HepG2 (cell line): Measurements from ENCODE around the gene MYO9A. TPM values are rescaled to one million over a fixed set of nuclear protein-coding genes. Genes with fewer than 3 reads are reported as not detected.

Experiments used
- ATAC-seq: fragments of 200-7000 bp; cut with Tn5 transposase; 3 replicates; pipeline ENCODE4 v1.9.1; 2020; ENCODE audit warnings: mild to moderate bottlenecking, moderate library complexity
- BruUV-seq: library from RNA; stranded (reverse); fragments of 400-500 nt; replicated peaks from 2 replicates; lab custom pipeline; 2021; lab: Mats Ljungman, UMichigan
- CTCF ChIA-PET: fragments of 300-600 bp; formaldehyde crosslinking; extraction: SDS; loops from one replicate; lab custom pipeline; 2021; ENCODE audit warnings: low total read pairs, inconsistent platforms, low intra/inter-chr PET ratio; lab: Yijun Ruan, JAX
- POLR2A ChIA-PET: fragments of 350-600 bp; sonication (Branson Sonifier 250); formaldehyde crosslinking; loops from one replicate; lab custom pipeline; 2020; ENCODE audit warnings: antibody characterized with exemption, inconsistent platforms; lab: Yijun Ruan, JAX
- DNase-seq: peaks from one replicate; pipeline ENCODE4 v3.0.0-alpha.2; 2015; ENCODE audit warnings: low spot score
- FAIRE-seq: peaks from 3 replicates; lab custom pipeline; 2011; peaks lifted over from hg19 to GRCh38; lab: Jason Lieb, UNC
- H2AFZ ChIP-seq: one replicate; pipeline ENCODE4 v1.6.1; 2011; ENCODE audit warnings: low read length, inconsistent platforms
- H3K27ac ChIP-seq: fragments of 300-600 bp; 3 replicates; pipeline ENCODE4 v1.8.0; 2011; ENCODE audit warnings: mixed run types, mild to moderate bottlenecking, mixed read lengths, low read length, inconsistent platforms; ENCODE audit not compliant: insufficient read depth; ENCODE audit errors: extremely low read length
- H3K27me3 ChIP-seq, 2 experiments: fragments of 200-600 bp in 1 of 2; 2 replicates in 1 of 2; 3 replicates in 1 of 2; pipeline versions ENCODE4 v1.6.0 to v1.8.0; 2011; ENCODE audit warnings: low read length in 2 of 2, mild to moderate bottlenecking in 2 of 2, moderate library complexity in 2 of 2, inconsistent platforms in 1 of 2; ENCODE audit not compliant: insufficient read depth in 2 of 2, control insufficient read depth in 1 of 2
- H3K36me3 ChIP-seq, 2 experiments: fragments of 200-600 bp in 1 of 2; replicated peaks in 1 of 2; 2 replicates in 1 of 2; 3 replicates in 1 of 2; pipeline versions ENCODE4 v1.5.1 to v1.8.0; 2011; ENCODE audit warnings: low read length in 2 of 2, inconsistent platforms in 1 of 2; ENCODE audit not compliant: insufficient read depth in 2 of 2, control insufficient read depth in 1 of 2
- H3K4me1 ChIP-seq: 2 replicates; pipeline ENCODE4 v1.5.1; 2012; ENCODE audit warnings: low read length, inconsistent platforms; ENCODE audit not compliant: insufficient read depth
- H3K4me2 ChIP-seq: 2 replicates; pipeline ENCODE4 v1.6.0; 2011; ENCODE audit warnings: low read depth, low read length, inconsistent platforms
- H3K4me3 ChIP-seq, 3 experiments: fragments of 200-600 bp in 1 of 3; sonication (generic), shearing (Covaris generic) in 1 of 3; replicated peaks in 1 of 3; 2 replicates each; pipeline ENCODE4 v1.5.1; 2011 to 2016; ENCODE audit warnings: low read length in 3 of 3, inconsistent platforms in 2 of 3, low read depth in 2 of 3, mild to moderate bottlenecking in 2 of 3, control low read depth in 1 of 3, mixed read lengths in 1 of 3; ENCODE audit not compliant: insufficient read depth in 1 of 3
- H3K79me2 ChIP-seq: one replicate; pipeline ENCODE4 v1.6.1; 2011; ENCODE audit warnings: low read length, inconsistent platforms; ENCODE audit not compliant: insufficient read depth
- H3K9ac ChIP-seq: 2 replicates; pipeline ENCODE4 v1.6.0; 2011; ENCODE audit warnings: mild to moderate bottlenecking, low read depth, low read length, inconsistent platforms; ENCODE audit not compliant: insufficient read depth
- H3K9me3 ChIP-seq: 2 replicates; pipeline ENCODE4 v1.5.1; 2012; ENCODE audit warnings: mild to moderate bottlenecking, low read length
- H4K20me1 ChIP-seq: 2 replicates; pipeline ENCODE4 v1.6.0; 2011; ENCODE audit warnings: inconsistent platforms, mild to moderate bottlenecking, low read length, moderate library complexity; ENCODE audit not compliant: insufficient read depth
- AGO2 ChIP-seq: fragments of 200-400 bp; formaldehyde crosslinking; optimal IDR thresholded peaks from 2 replicates; pipeline ENCODE3; 2017; ENCODE audit warnings: mild to moderate bottlenecking, low read depth, low read length, moderate library complexity
- BORCS8-MEF2B ChIP-seq: sonication (generic); formaldehyde crosslinking; IDR thresholded peaks from 2 replicates; pipeline ENCODE4 v1.8.0; 2022; ENCODE audit warnings: mild to moderate bottlenecking, missing genetic modification reagents
- KDM6A ChIP-seq: IDR thresholded peaks from 2 replicates; pipeline ENCODE4 v1.6.1; 2016; ENCODE audit warnings: low read depth
- RAD21 ChIP-seq: fragments of 450-650 bp; formaldehyde crosslinking; IDR thresholded peaks from 2 replicates; pipeline ENCODE4 v1.5.0; 2020; ENCODE audit warnings: mild to moderate bottlenecking
- ZNF232 ChIP-seq: sonication (generic); formaldehyde crosslinking; IDR thresholded peaks from 2 replicates; pipeline ENCODE4 v1.4.0; 2020; ENCODE audit warnings: missing genetic modification reagents, borderline replicate concordance
- ZNF605 ChIP-seq: sonication (generic); formaldehyde crosslinking; IDR thresholded peaks from 2 replicates; pipeline ENCODE4 v1.8.0; 2022; ENCODE audit warnings: mild to moderate bottlenecking, missing genetic modification reagents
- ZNF713 ChIP-seq: sonication (generic); formaldehyde crosslinking; IDR thresholded peaks from 2 replicates; pipeline ENCODE4 v1.4.0; 2020; ENCODE audit warnings: mild to moderate bottlenecking, missing genetic modification reagents
- ZNF720 ChIP-seq: sonication (generic); formaldehyde crosslinking; IDR thresholded peaks from 2 replicates; pipeline ENCODE4 v1.4.0; 2020; ENCODE audit warnings: missing genetic modification reagents
- WGBS: methylation state at CpG from one replicate; pipeline ENCODE4 v1.1.6; 2017; ENCODE audit warnings: low lambda C conversion rate; 5-methylcytosine and 5-hydroxymethylcytosine counted together
- in situ Hi-C: cut with HindIII; loops from 2 replicates; pipeline ENCODE4 v1.10.0; 2017; ENCODE audit warnings: low pct_unique_long_range_greater_than_20kb; ENCODE audit not compliant: extremely low pct_ligation_motif_present
- intact Hi-C: fragments of 100-400 bp; cut with micrococcal nuclease; formaldehyde crosslinking; loops from one replicate; pipeline ENCODE4 v1.10.0; 2022; ENCODE audit not compliant: unreplicated experiment
- polyA plus RNA-seq, 8 experiments: library from polyadenylated mRNA; depleted of rRNA in 3 of 8; stranded (reverse) in 7 of 8; unstranded in 1 of 8; fragments of >200 nt; fragmentation: Illumina TruSeq in 4 of 8; extraction: Trizol in 4 of 8; gene quantifications; 2 replicates each; pipeline versions ENCODE4 v1.2.1 to v1.2.3, GENCODE V29; 2011 to 2016; ENCODE audit warnings: low read depth in 4 of 8, missing spikeins in 1 of 8, mixed read lengths in 1 of 8; ENCODE audit not compliant: insufficient read depth in 1 of 8
- total RNA-seq, 5 experiments: library from RNA; depleted of rRNA; stranded (reverse); fragments of >200 nt; fragmentation: Illumina TruSeq; extraction: Trizol; gene quantifications; 2 replicates each; pipeline ENCODE4 v1.2.3, GENCODE V29; 2016; ENCODE audit warnings: low read depth in 1 of 5
- TF ChIP-seq, protein P1 (sequence below): sonication (generic); formaldehyde crosslinking; IDR thresholded peaks from 2 replicates; pipeline ENCODE4 v1.4.0; 2020; ENCODE audit warnings: missing genetic modification reagents, borderline replicate concordance

MYO9A gene
- total and polyA plus RNA-seq, 2 of the 13 experiments (the other 11 are each of a cell fraction or from before 2014, with no cell fraction given), result 4.8 to 15.3 TPM

DNA sequence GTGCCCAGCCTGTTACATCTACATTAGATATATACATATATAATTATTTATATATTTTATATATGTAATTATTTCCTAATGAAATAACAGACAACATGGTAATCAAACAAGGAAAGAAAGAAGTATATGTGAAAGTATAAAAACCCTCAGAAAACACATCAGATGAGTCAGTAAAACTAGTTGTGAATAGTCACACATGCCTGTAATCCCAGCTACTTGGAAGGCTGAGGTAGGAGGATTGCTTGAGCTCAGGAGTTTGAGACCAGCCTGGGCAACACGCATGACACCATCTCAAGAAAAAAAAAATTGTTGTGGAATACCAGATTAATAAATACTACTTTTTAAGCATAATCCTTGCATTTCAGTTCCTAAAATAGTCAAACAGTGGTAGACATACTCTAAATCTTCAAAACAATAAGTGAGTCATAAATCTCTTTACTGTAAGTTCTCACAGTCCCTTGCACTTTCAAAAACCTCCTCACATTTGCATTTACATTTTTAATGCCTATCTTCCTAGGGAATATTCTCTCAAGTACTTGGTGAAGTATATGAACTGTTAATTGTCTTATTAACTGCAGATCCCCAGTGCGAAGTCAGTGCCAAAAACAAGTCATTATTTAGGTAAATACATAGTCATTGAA, 106.5 kb downstream of the MYO9A start:
- BruUV-seq, result no TSS peak
- Histone ChIP-seq H3K4me2 (no peak overlapping the region), H3K9me3 (no peaks in the 10 kb centered on the region), H3K9ac (no peak overlapping the region), H3K79me2 (no peaks in the 10 kb centered on the region)
- POLR2A ChIA-PET, result no interaction called here
- DNase-seq, result no peak
- intact Hi-C loops, result no loop called here
- no peak for TF ChIP-seq AGO2
- TF ChIP-seq ZNF605 (CRISPR knock-in tag), result no peak
- TF ChIP-seq KDM6A (CRISPR knock-in tag), result no peak
- no peak for TF ChIP-seq BORCS8-MEF2B (CRISPR knock-in tag)
- TF ChIP-seq, protein P1, sequence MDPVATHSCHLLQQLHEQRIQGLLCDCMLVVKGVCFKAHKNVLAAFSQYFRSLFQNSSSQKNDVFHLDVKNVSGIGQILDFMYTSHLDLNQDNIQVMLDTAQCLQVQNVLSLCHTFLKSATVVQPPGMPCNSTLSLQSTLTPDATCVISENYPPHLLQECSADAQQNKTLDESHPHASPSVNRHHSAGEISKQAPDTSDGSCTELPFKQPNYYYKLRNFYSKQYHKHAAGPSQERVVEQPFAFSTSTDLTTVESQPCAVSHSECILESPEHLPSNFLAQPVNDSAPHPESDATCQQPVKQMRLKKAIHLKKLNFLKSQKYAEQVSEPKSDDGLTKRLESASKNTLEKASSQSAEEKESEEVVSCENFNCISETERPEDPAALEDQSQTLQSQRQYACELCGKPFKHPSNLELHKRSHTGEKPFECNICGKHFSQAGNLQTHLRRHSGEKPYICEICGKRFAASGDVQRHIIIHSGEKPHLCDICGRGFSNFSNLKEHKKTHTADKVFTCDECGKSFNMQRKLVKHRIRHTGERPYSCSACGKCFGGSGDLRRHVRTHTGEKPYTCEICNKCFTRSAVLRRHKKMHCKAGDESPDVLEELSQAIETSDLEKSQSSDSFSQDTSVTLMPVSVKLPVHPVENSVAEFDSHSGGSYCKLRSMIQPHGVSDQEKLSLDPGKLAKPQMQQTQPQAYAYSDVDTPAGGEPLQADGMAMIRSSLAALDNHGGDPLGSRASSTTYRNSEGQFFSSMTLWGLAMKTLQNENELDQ, result no peak
- TF ChIP-seq RAD21 (CRISPR knock-in tag), result no peak
- TF ChIP-seq ZNF232 (CRISPR knock-in tag), result no peak
- TF ChIP-seq ZNF713 (CRISPR knock-in tag), result no peak
- no peak for TF ChIP-seq ZNF720 (CRISPR knock-in tag)
- TF ChIP-seq, all 625 proteins: peak for 0
- H3K27ac ChIP-seq, result no peak overlapping the region
- no peaks in the 10 kb centered on the region for H4K20me1 ChIP-seq
- H3K4me3 ChIP-seq, result no peak overlapping the region
- peaks cover 7% of the 10 kb centered on the region for H3K4me1 ChIP-seq
- in situ Hi-C loops, result no loop called here
- peaks cover 0 to 5% of the 10 kb centered on the region in 2 experiments; a peak in 1 of 5 replicates for H3K36me3 ChIP-seq
- FAIRE-seq, result no peak
- 95% methylated on average over 2 of the region's 2 CpGs for WGBS
- H3K27me3 ChIP-seq, result no peaks in the 10 kb centered on the region
- no peak overlapping the region for H2AFZ ChIP-seq
- CTCF ChIA-PET, result no interaction called here
- no peak for ATAC-seq
